CD4-positive, alpha-beta T cell treated with Interleukin-1 beta for 1 hour (primary cell): Measurements from ENCODE around the gene UBE2J1.
A peak's percentile ranks its signal among the peaks of the same experiment; 100 is the strongest.
"Not testable (repeated sequence)": the region's sequence is repeated elsewhere in the genome, so short reads cannot be mapped to it uniquely, and the experiment has no call there.

ENCODE experiments used
- DNase-seq, 2 donors: peaks; one replicate each; pipeline ENCODE4 v3.0.0-alpha.2; 2020 to 2022

The UBE2J1 gene

GRCh38 chr6:89315249-89315885 is 37.2 kb downstream of the UBE2J1 start, which contains the start of gene GABRR2:
GABRR2 (minus strand) TSS chr6:89315299; CDS start chr6:89315165, 134 bp downstream.
- DNase-seq, result no peak

GRCh38 chr6:89314692-89315091 is 37.8 kb downstream of the UBE2J1 start:
- DNase-seq, result no peak

GRCh38 chr6:89313006-89313405 is 39.5 kb downstream of the UBE2J1 start:
- DNase-seq, result no peak

- DNase-seq, result no peak
Measured at GRCh38 chr6:89311853-89312531, 40.5 kb downstream of the UBE2J1 start.

GRCh38 chr6:89311530-89311852 is 41.0 kb downstream of the UBE2J1 start:
- DNase-seq, result no peak

- no peak for DNase-seq
Measured at GRCh38 chr6:89310929-89311328, 41.6 kb downstream of the UBE2J1 start.

GRCh38 chr6:89308525-89309395 is 43.8 kb downstream of the UBE2J1 start:
- no peak for DNase-seq

- not testable (repeated sequence) for DNase-seq
Measured at GRCh38 chr6:89304517-89304916, 48.0 kb downstream of the UBE2J1 start.

GRCh38 chr6:89302936-89303335 is 49.6 kb downstream of the UBE2J1 start:
- no peak for DNase-seq

GRCh38 chr6:89302195-89302770 is 50.2 kb downstream of the UBE2J1 start:
- no peak for DNase-seq

- DNase-seq, result no peak
Measured at GRCh38 chr6:89301586-89302194, 50.8 kb downstream of the UBE2J1 start.

- DNase-seq, result no peak
Measured at GRCh38 chr6:89299466-89299850, 53.1 kb downstream of the UBE2J1 start.

- peak in 1 of 2 donors; percentile 52 for DNase-seq
Measured at GRCh38 chr6:89298680-89299465, 53.6 kb downstream of the UBE2J1 start.

- peak; percentile 57 to 60 for DNase-seq
Measured at GRCh38 chr6:89297695-89298351, 54.7 kb downstream of the UBE2J1 start.

GRCh38 chr6:89295981-89296380 is 56.5 kb downstream of the UBE2J1 start:
- no peak for DNase-seq

- DNase-seq, result not testable (repeated sequence)
Measured at GRCh38 chr6:89295116-89295515, 57.4 kb downstream of the UBE2J1 start.

- no peak for DNase-seq
Measured at GRCh38 chr6:89291256-89291819, 61.2 kb downstream of the UBE2J1 start.

GRCh38 chr6:89290401-89291155 is 61.9 kb downstream of the UBE2J1 start:
- no peak for DNase-seq

- no peak for DNase-seq
Measured at GRCh38 chr6:89289710-89290109, 62.8 kb downstream of the UBE2J1 start.

GRCh38 chr6:89287351-89288028 is 65.0 kb downstream of the UBE2J1 start:
- DNase-seq, result no peak
